NCI-H2196 (cell line): ENCODE data around the gene CCDC3.
"Not testable (repeated sequence)": the region's sequence is repeated elsewhere in the genome, so short reads cannot be mapped to it uniquely, and the experiment has no call there.

Experiments
- DNase-seq: peaks from one replicate; lab custom pipeline; 2025; ENCODE audit not compliant: unreplicated experiment; lab: John Stamatoyannopoulos, UW

CCDC3 gene

GRCh38 chr10:13001887-13002212 is 337 bp upstream of the CCDC3 start:
- no peak for DNase-seq

- no peak for DNase-seq
Observed at GRCh38 chr10:13000431-13000830, 1.1 kb downstream of the CCDC3 start.

GRCh38 chr10:12999849-13000248 is 1.7 kb downstream of the CCDC3 start:
- no peak for DNase-seq

- no peak for DNase-seq
Observed at GRCh38 chr10:12995425-12995861, 6.1 kb downstream of the CCDC3 start.

- DNase-seq = no peak
Observed at GRCh38 chr10:12993595-12993994, 7.9 kb downstream of the CCDC3 start.

- no peak for DNase-seq
Observed at GRCh38 chr10:12985347-12985746, 16.2 kb downstream of the CCDC3 start.

- DNase-seq = no peak
Observed at GRCh38 chr10:12984165-12984747, 17.3 kb downstream of the CCDC3 start.

GRCh38 chr10:12983568-12983967 is 17.9 kb downstream of the CCDC3 start:
- DNase-seq = not testable (repeated sequence)

GRCh38 chr10:12981570-12981969 is 19.9 kb downstream of the CCDC3 start:
- no peak for DNase-seq

- no peak for DNase-seq
Observed at GRCh38 chr10:12980713-12981306, 20.7 kb downstream of the CCDC3 start.

- no peak for DNase-seq
Observed at GRCh38 chr10:12980102-12980661, 21.3 kb downstream of the CCDC3 start.

GRCh38 chr10:12978891-12979290 is 22.6 kb downstream of the CCDC3 start:
- DNase-seq = no peak

- DNase-seq = no peak
Observed at GRCh38 chr10:12975906-12976305, 25.6 kb downstream of the CCDC3 start.

GRCh38 chr10:12975266-12975665 is 26.2 kb downstream of the CCDC3 start:
- DNase-seq = no peak

- DNase-seq = no peak
Observed at GRCh38 chr10:12974491-12975199, 26.9 kb downstream of the CCDC3 start.

- no peak for DNase-seq
Observed at GRCh38 chr10:12974078-12974477, 27.4 kb downstream of the CCDC3 start.

- DNase-seq = no peak
Observed at GRCh38 chr10:12973149-12973718, 28.3 kb downstream of the CCDC3 start.

GRCh38 chr10:12972146-12972545 is 29.4 kb downstream of the CCDC3 start:
- DNase-seq = no peak

GRCh38 chr10:12971001-12971788 is 30.3 kb downstream of the CCDC3 start:
- no peak for DNase-seq

- no peak for DNase-seq
Observed at GRCh38 chr10:12969951-12970350, 31.6 kb downstream of the CCDC3 start.

- DNase-seq = no peak
Observed at GRCh38 chr10:12966067-12966466, 35.4 kb downstream of the CCDC3 start.
